OCI-LY1 (cell line): ENCODE measurements around the gene BET1.

Experiments
- CTCF ChIP-seq: fragments of 200-600 bp; sonication (generic), shearing (Covaris generic); IDR thresholded peaks from 2 replicates; pipeline ENCODE4 v1.5.1; 2017; ENCODE audit warnings: mild to moderate bottlenecking, antibody characterized with exemption, low read length, moderate library complexity, mixed read lengths
- EZH2 ChIP-seq: fragments of 200-600 bp; sonication (generic), shearing (Covaris generic); IDR thresholded peaks from 2 replicates; pipeline ENCODE4 v1.8.0; 2017; ENCODE audit warnings: borderline replicate concordance, mixed run types, mild to moderate bottlenecking, antibody characterized with exemption, low read length, moderate library complexity, mixed read lengths

GRCh38 chr7:93968911-93969620 is 35.1 kb downstream of the BET1 start:
- no peak for TF ChIP-seq EZH2
- TF ChIP-seq CTCF = no peak
